Activated T-cell treated with anti-CD3 and anti-CD28 coated beads, Interleukin-2, amount 50 U/mL, for 72 hours (primary cell): ENCODE results near the gene TMEM101. TPM values are rescaled to one million over a fixed set of nuclear protein-coding genes. Genes with fewer than 3 reads are reported as not detected.
A peak's percentile ranks its signal among the peaks of the same experiment; 100 is the strongest.
"Not testable (repeated sequence)": the region's sequence is repeated elsewhere in the genome, so short reads cannot be mapped to it uniquely, and the experiment has no call there.

Experiments used
- ATAC-seq, 2 donors: fragments of 150-1000 bp; cut with Tn5 transposase; replicated peaks in 1 of 2; 2 replicates each; pipeline ENCODE4 v1.10.0; 2021; ENCODE audit warnings: moderate library complexity in 2 of 2, mild to moderate bottlenecking in 1 of 2
- DNase-seq, 2 donors: peaks; one replicate each; pipeline ENCODE4 v3.0.0; 2021 to 2022; ENCODE audit warnings: mixed read lengths in 1 of 2
- H3K27ac Mint-ChIP-seq: one replicate; pipeline ENCODE4 v1.8.0; 2022; ENCODE audit warnings: mild to moderate bottlenecking, moderate library complexity, mixed read lengths
- H3K27me3 Mint-ChIP-seq: one replicate; pipeline ENCODE4 v1.8.0; 2022; ENCODE audit warnings: low read depth, mixed read lengths
- H3K36me3 Mint-ChIP-seq, 2 donors: one replicate each; pipeline ENCODE4 v1.8.0; 2022; ENCODE audit warnings: mixed read lengths in 2 of 2, mild to moderate bottlenecking in 1 of 2; ENCODE audit not compliant: insufficient read depth in 2 of 2
- H3K4me1 Mint-ChIP-seq: one replicate; pipeline ENCODE4 v1.8.0; 2022; ENCODE audit warnings: low read depth, mixed read lengths
- H3K4me3 Mint-ChIP-seq, 2 donors: one replicate each; pipeline ENCODE4 v1.8.0; 2022; ENCODE audit warnings: mild to moderate bottlenecking in 2 of 2, mixed read lengths in 2 of 2, moderate library complexity in 2 of 2
- H3K9me3 Mint-ChIP-seq, 2 donors: one replicate each; pipeline ENCODE4 v1.8.0; 2022; ENCODE audit warnings: mixed read lengths in 2 of 2
- total RNA-seq, 2 donors: library from RNA; stranded (reverse); gene quantifications; one replicate each; pipeline ENCODE4 v1.2.3, GENCODE V29; 2022

The TMEM101 gene
- total RNA-seq, 2 donors from 2014 or later = 32.3 to 34.9 TPM

- no peak overlapping the region for H3K4me3 Mint-ChIP-seq
- no peak for ATAC-seq
- H3K27me3 Mint-ChIP-seq = peaks cover 9% of the 10 kb centered on the region
- no peaks in the 10 kb centered on the region for H3K36me3 Mint-ChIP-seq
- no peak for DNase-seq
- no peak overlapping the region for H3K27ac Mint-ChIP-seq
- peaks cover 22% of the 10 kb centered on the region for H3K4me1 Mint-ChIP-seq
- H3K9me3 Mint-ChIP-seq = no peaks in the 10 kb centered on the region
These were observed 12.5 kb downstream of the TMEM101 start for GRCh38 chr17:44002141-44002848.

- no peak overlapping the region for H3K4me3 Mint-ChIP-seq
- DNase-seq (no peak), ATAC-seq (no peak)
- no peaks in the 10 kb centered on the region for H3K9me3 Mint-ChIP-seq
- H3K4me1 Mint-ChIP-seq = peaks cover 14% of the 10 kb centered on the region
- no peak overlapping the region for H3K27ac Mint-ChIP-seq
- H3K36me3 Mint-ChIP-seq = no peaks in the 10 kb centered on the region
- peaks cover 8% of the 10 kb centered on the region for H3K27me3 Mint-ChIP-seq
These were observed 13.3 kb downstream of the TMEM101 start for GRCh38 chr17:44001461-44001920.

GRCh38 chr17:44000871-44001460, 13.8 kb downstream of the TMEM101 start:
- H3K4me3 Mint-ChIP-seq = no peak overlapping the region
- H3K36me3 Mint-ChIP-seq = no peaks in the 10 kb centered on the region
- no peak overlapping the region for H3K27ac Mint-ChIP-seq
- H3K27me3 Mint-ChIP-seq = peaks cover 3% of the 10 kb centered on the region
- ATAC-seq = no peak
- H3K4me1 Mint-ChIP-seq = peaks cover 8% of the 10 kb centered on the region
- H3K9me3 Mint-ChIP-seq = no peaks in the 10 kb centered on the region
- DNase-seq = no peak

- Mint-ChIP-seq H3K27me3 (no peaks in the 10 kb centered on the region), H3K9me3 (no peaks in the 10 kb centered on the region), H3K4me3 (no peak overlapping the region), H3K36me3 (no peaks in the 10 kb centered on the region), H3K27ac (no peak overlapping the region), H3K4me1 (peaks cover 7% of the 10 kb centered on the region)
- no peak for DNase-seq
- ATAC-seq = no peak
These were observed 14.5 kb downstream of the TMEM101 start for GRCh38 chr17:44000141-44000860.

DNA sequence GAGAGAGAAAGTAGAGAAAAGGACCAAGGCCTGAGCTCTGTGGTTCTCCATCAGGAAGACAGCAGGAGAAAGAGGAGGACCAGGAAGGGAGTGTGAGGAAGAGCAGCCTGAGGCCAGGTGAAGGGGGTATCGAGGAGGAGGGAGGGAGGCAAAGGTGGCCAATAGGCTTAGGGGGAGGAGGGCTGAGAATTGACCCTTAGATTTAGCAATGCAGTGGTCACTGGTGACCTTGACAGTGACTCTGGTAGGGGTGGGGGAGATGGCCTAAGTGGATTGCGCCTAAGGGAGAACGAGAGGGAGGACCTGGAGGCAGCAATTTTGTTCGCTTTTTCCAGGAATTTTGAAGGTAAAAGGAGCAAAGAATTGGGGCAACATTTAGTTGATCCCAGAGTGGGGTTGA, 15.7 kb downstream of the TMEM101 start:
- DNase-seq = no peak
- Mint-ChIP-seq H3K27me3 (peaks cover 4% of the 10 kb centered on the region), H3K4me1 (peaks cover 7% of the 10 kb centered on the region), H3K27ac (no peak overlapping the region), H3K9me3 (no peaks in the 10 kb centered on the region), H3K36me3 (no peaks in the 10 kb centered on the region), H3K4me3 (no peak overlapping the region)
- ATAC-seq = no peak

- Mint-ChIP-seq H3K36me3 (no peaks in the 10 kb centered on the region), H3K4me1 (peaks cover 7% of the 10 kb centered on the region), H3K9me3 (no peaks in the 10 kb centered on the region), H3K27ac (no peak overlapping the region), H3K4me3 (no peak overlapping the region), H3K27me3 (peaks cover 7% of the 10 kb centered on the region)
- ATAC-seq (no peak), DNase-seq (no peak)
These were observed 16.2 kb downstream of the TMEM101 start for GRCh38 chr17:43998552-43998951.

- not testable (repeated sequence) for ATAC-seq, H3K27ac Mint-ChIP-seq, H3K9me3 Mint-ChIP-seq
These were observed 17.6 kb downstream of the TMEM101 start for GRCh38 chr17:43997180-43997579.

DNA sequence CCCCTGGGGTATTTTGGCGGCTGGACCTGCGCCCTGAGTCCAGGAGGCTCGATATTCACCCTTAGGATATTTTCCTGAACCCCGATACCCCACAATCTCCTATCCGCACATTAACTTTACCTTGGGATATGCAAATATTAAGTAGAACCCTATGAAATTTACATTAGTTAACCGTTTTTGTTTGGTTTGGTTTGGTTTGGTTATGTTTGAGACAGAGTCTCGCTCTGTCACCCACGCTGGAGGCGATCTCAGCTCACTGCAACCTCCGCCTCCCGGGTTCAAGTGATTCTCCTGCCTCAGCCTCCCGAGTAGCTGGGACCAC, 19.7 kb downstream of the TMEM101 start:
- Mint-ChIP-seq H3K27ac (no peak overlapping the region), H3K9me3 (no peaks in the 10 kb centered on the region), H3K27me3 (peaks cover 7% of the 10 kb centered on the region), H3K4me1 (no peaks in the 10 kb centered on the region), H3K4me3 (peak overlapping the region; percentile 18 to 56), H3K36me3 (no peaks in the 10 kb centered on the region)
- no peak for ATAC-seq
- no peak for DNase-seq

More at GRCh38 chr17:43997180-43997579, 17.6 kb downstream of the TMEM101 start:
- not testable (repeated sequence) for H3K4me1 Mint-ChIP-seq, DNase-seq, H3K4me3 Mint-ChIP-seq, H3K27me3 Mint-ChIP-seq, H3K36me3 Mint-ChIP-seq

DNA sequence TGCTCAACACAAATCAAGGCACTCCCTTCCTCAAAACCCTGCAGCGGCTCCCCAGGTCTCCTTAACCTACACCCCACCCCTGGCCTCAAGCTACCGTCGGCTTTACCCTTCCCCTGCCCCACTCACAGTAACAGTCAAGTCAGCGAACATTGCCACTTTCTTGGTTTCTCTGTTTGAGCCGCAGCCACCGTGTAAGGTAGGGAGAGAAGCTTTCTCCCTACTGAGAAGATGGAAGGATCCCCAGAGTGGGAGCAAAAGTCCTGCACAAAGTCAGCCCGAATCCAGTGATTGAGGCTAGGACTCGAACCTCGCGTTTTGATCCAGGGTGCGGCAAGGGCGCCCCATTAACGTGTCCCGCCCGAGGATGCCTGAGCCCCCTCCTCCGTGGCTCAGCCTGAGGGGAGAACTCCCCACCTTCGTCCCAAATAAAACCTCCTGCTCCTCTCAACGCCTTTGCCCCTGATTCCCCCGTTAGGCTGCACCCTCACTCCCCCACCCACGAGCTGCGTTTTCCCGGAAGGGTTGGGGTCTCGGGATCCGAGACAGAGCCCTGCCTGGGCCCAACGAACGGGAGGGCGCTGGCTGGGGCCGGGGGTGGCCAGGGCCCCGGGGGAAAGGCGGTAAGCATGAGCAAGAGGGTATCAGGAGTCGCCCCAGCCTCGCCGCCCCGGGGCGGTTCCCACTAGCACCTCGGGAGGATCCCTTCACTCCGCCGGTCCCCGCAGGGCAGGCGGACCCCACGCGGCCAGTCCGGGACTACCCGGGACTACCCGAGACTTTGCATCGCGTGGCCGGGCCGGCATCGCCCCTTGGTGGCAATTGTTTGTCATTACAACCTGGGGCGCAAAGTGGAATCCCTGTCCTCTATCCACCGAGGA, 20.3 kb downstream of the TMEM101 start:
- ATAC-seq (peak; percentile 91 to 93), DNase-seq (peak; percentile 76 to 80)
- H3K27me3 Mint-ChIP-seq = peaks cover 7% of the 10 kb centered on the region
- no peaks in the 10 kb centered on the region for H3K36me3 Mint-ChIP-seq
- no peak overlapping the region for H3K27ac Mint-ChIP-seq
- H3K4me3 Mint-ChIP-seq = peak overlapping the region; percentile 49 to 56
- H3K4me1 Mint-ChIP-seq = no peaks in the 10 kb centered on the region
- H3K9me3 Mint-ChIP-seq = no peaks in the 10 kb centered on the region

DNA sequence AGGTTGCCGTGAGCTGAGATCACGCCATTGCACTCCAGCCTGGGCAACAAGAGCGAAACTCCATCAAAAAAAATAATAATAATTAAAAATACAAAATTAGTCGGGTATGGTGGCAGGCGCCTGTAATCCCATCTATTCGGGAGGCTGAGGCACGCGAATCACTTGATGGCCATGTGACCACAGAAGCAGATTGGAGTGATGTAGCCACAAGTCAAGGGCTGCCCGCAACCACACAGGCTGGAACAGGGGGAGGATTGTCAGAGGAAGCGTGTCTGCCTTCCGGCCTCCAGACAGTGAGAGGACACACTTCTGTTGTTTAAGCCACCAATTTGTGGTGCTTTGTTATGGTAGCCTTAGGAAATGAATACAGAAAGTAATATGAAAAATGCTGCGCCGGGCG, 22.1 kb downstream of the TMEM101 start:
- H3K4me1 Mint-ChIP-seq = no peaks in the 10 kb centered on the region
- H3K36me3 Mint-ChIP-seq = no peaks in the 10 kb centered on the region
- no peaks in the 10 kb centered on the region for H3K9me3 Mint-ChIP-seq
- ATAC-seq (no peak), DNase-seq (no peak)
- H3K4me3 Mint-ChIP-seq = no peak overlapping the region
- H3K27ac Mint-ChIP-seq = no peak overlapping the region
- peaks cover 12% of the 10 kb centered on the region for H3K27me3 Mint-ChIP-seq

DNA sequence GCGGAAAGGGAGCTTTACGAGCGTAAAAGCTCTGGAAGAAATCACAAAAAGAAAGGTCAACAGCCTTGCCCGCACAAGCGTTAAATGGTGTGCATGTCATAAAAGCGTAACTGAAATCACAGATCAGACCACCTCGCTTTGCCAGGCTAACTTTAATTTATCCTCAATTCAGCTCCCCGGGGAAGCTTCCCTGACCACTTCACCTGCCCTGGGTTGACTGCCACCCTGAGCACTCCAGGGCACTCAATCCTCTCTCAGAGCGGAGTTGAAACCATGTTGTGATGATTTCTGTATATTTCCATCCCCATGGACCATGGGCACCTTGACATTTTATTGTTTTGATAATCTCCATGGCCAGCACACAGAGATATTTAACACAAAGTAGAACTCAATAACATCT, 26.5 kb downstream of the TMEM101 start:
- DNase-seq = no peak
- H3K36me3 Mint-ChIP-seq = no peaks in the 10 kb centered on the region
- H3K27me3 Mint-ChIP-seq = peaks cover 28% of the 10 kb centered on the region
- H3K9me3 Mint-ChIP-seq = no peaks in the 10 kb centered on the region
- H3K4me3 Mint-ChIP-seq = no peak overlapping the region
- H3K4me1 Mint-ChIP-seq = no peaks in the 10 kb centered on the region
- ATAC-seq = no peak
- no peak overlapping the region for H3K27ac Mint-ChIP-seq

GRCh38 chr17:43987131-43988021, 27.4 kb downstream of the TMEM101 start:
- DNase-seq = no peak
- Mint-ChIP-seq H3K36me3 (no peaks in the 10 kb centered on the region), H3K4me3 (no peak overlapping the region), H3K9me3 (no peaks in the 10 kb centered on the region), H3K4me1 (no peaks in the 10 kb centered on the region), H3K27me3 (peaks cover 36% of the 10 kb centered on the region), H3K27ac (no peak overlapping the region)
- no peak for ATAC-seq
